Stimulated activated CD8-positive, alpha-beta memory T cell treated with anti-CD3 and anti-CD28 coated beads, Interleukin-12 subunit alpha, Interleukin-12 subunit beta, amount 100 ng/mL, for 1 hour (primary cell): Measurements from ENCODE around the gene PRKG1.
"Not testable (repeated sequence)": the region's sequence is repeated elsewhere in the genome, so short reads cannot be mapped to it uniquely, and the experiment has no call there.

ENCODE experiments used
- DNase-seq: peaks from one replicate; pipeline ENCODE4 v3.0.0-alpha.2; 2020; ENCODE audit warnings: low read depth

Gene PRKG1

GRCh38 chr10:51270936-51271530 lies 196.7 kb downstream of the PRKG1 start:
- DNase-seq, result no peak

GRCh38 chr10:51272099-51272498 lies 197.8 kb downstream of the PRKG1 start:
- not testable (repeated sequence) for DNase-seq

- no peak for DNase-seq
Measured at GRCh38 chr10:51272555-51272954, 198.3 kb downstream of the PRKG1 start.

GRCh38 chr10:51273574-51273973 lies 199.3 kb downstream of the PRKG1 start:
- DNase-seq, result no peak

- DNase-seq, result not testable (repeated sequence)
Measured at GRCh38 chr10:51276097-51276496, 201.8 kb downstream of the PRKG1 start.

GRCh38 chr10:51281387-51281786 lies 207.1 kb downstream of the PRKG1 start:
- not testable (repeated sequence) for DNase-seq

- DNase-seq, result no peak
Measured at GRCh38 chr10:51285601-51286000, 211.3 kb downstream of the PRKG1 start.

- DNase-seq, result no peak
Measured at GRCh38 chr10:51288511-51288910, 214.2 kb downstream of the PRKG1 start.

- DNase-seq, result no peak
Measured at GRCh38 chr10:51289519-51289918, 215.2 kb downstream of the PRKG1 start.

- no peak for DNase-seq
Measured at GRCh38 chr10:51291961-51292360, 217.7 kb downstream of the PRKG1 start.

GRCh38 chr10:51297438-51297837 lies 223.2 kb downstream of the PRKG1 start:
- no peak for DNase-seq

GRCh38 chr10:51300617-51301304 lies 226.5 kb downstream of the PRKG1 start:
- no peak for DNase-seq

GRCh38 chr10:51301644-51302043 lies 227.4 kb downstream of the PRKG1 start:
- no peak for DNase-seq

GRCh38 chr10:51302316-51302715 lies 228.0 kb downstream of the PRKG1 start:
- no peak for DNase-seq

- DNase-seq, result no peak
Measured at GRCh38 chr10:51308116-51308515, 233.8 kb downstream of the PRKG1 start.

GRCh38 chr10:51311228-51311627 lies 236.9 kb downstream of the PRKG1 start:
- no peak for DNase-seq

- DNase-seq, result no peak
Measured at GRCh38 chr10:51312817-51313216, 238.5 kb downstream of the PRKG1 start.

GRCh38 chr10:51313251-51313650 lies 239.0 kb downstream of the PRKG1 start:
- DNase-seq, result no peak

- no peak for DNase-seq
Measured at GRCh38 chr10:51313773-51314478, 239.6 kb downstream of the PRKG1 start.

GRCh38 chr10:51314481-51314880 lies 240.2 kb downstream of the PRKG1 start:
- no peak for DNase-seq

- DNase-seq, result no peak
Measured at GRCh38 chr10:51318399-51319172, 244.3 kb downstream of the PRKG1 start.

GRCh38 chr10:51319173-51319435 lies 244.8 kb downstream of the PRKG1 start:
- no peak for DNase-seq

- no peak for DNase-seq
Measured at GRCh38 chr10:51321300-51321699, 247.0 kb downstream of the PRKG1 start.
